Cardiac muscle cell (in vitro differentiated cells and primary cell): ENCODE results near the gene SLC8A3. TPM values are rescaled to one million over a fixed set of nuclear protein-coding genes. Genes with fewer than 3 reads are reported as not detected.

Source experiments
- DNase-seq, 2 donors: peaks; one replicate each; pipeline versions ENCODE4 v3.0.0 to v3.0.0-alpha.2; 2010 to 2017; ENCODE audit warnings: low read depth in 1 of 2, low spot score in 1 of 2
- H3K27ac ChIP-seq: fragments of 200-600 bp; sonication (generic); 2 replicates; pipeline ENCODE4 v1.5.1; 2016
- H3K27me3 ChIP-seq: fragments of 200-600 bp; sonication (generic); 2 replicates; pipeline ENCODE4 v1.6.0; 2016; ENCODE audit warnings: control low read depth
- H3K36me3 ChIP-seq: fragments of 200-600 bp; sonication (generic); 2 replicates; pipeline ENCODE4 v1.5.1; 2016; ENCODE audit warnings: control low read depth
- H3K4me1 ChIP-seq: fragments of 200-600 bp; sonication (generic); 2 replicates; pipeline ENCODE4 v1.8.1; 2017; ENCODE audit warnings: low read depth, mild to moderate bottlenecking, mixed run types
- H3K4me3 ChIP-seq: fragments of 200-600 bp; sonication (generic); 2 replicates; pipeline ENCODE4 v1.5.1; 2016; ENCODE audit warnings: mild to moderate bottlenecking
- H3K9me3 ChIP-seq: fragments of 200-600 bp; sonication (generic); 2 replicates; pipeline ENCODE4 v1.5.1; 2017; ENCODE audit warnings: low read depth, mild to moderate bottlenecking, control low read depth
- polyA plus RNA-seq: library from polyadenylated mRNA; unstranded; fragments of >200 nt; fragmentation: Nextera tagmentation; extraction: Ambion mirVana; gene quantifications from 2 replicates; pipeline ENCODE4 v1.2.1, GENCODE V29; 2016
- total RNA-seq: library from RNA; depleted of rRNA; stranded (reverse); fragments of >200 nt; gene quantifications from 2 replicates; pipeline ENCODE4 v1.2.3, GENCODE V29; 2016
- TF ChIP-seq, protein P1 (sequence below): IDR thresholded peaks from 2 replicates; pipeline ENCODE4 v1.5.1; 2012; ENCODE audit warnings: low read depth, mild to moderate bottlenecking, low read length

SLC8A3 gene
- total and polyA plus RNA-seq, 2 experiments from 2014 or later = 0.09 to 1.0 TPM

DNA sequence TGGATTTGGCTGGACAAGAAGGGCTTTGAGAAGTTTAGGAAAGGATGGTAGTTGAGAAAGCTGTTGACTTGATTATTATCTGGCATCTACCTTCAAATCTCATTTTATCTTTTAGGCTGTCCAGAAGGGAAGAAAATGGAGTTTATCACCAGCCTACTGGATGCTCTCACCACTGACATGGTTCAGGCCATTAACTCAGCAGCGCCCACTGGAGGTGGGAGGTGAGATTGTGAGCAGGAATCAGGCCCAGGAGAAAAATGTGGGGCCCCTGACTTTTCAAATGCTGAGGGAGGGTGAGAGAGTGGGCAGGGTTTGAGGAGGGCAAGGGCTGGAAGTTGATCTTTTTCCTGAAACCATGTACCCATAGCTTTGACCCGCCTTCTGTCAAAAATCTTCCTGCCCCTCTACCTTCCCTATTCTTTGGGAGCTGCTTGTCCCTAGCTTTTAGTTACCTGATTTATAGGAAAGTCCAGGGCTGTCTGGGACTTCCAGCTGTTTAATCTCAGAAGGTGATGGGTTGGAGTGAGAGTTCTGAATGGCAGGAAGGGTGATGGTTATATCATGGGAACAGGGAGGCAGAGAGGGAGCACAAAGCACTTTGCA, 175.4 kb downstream of the SLC8A3 start:
- DNase-seq = peak; percentile 25 to 32
- H3K36me3 ChIP-seq = no peaks in the 10 kb centered on the region
- H3K27me3 ChIP-seq = no peaks in the 10 kb centered on the region
- no peak overlapping the region for H3K27ac ChIP-seq
- TF ChIP-seq, protein P1, sequence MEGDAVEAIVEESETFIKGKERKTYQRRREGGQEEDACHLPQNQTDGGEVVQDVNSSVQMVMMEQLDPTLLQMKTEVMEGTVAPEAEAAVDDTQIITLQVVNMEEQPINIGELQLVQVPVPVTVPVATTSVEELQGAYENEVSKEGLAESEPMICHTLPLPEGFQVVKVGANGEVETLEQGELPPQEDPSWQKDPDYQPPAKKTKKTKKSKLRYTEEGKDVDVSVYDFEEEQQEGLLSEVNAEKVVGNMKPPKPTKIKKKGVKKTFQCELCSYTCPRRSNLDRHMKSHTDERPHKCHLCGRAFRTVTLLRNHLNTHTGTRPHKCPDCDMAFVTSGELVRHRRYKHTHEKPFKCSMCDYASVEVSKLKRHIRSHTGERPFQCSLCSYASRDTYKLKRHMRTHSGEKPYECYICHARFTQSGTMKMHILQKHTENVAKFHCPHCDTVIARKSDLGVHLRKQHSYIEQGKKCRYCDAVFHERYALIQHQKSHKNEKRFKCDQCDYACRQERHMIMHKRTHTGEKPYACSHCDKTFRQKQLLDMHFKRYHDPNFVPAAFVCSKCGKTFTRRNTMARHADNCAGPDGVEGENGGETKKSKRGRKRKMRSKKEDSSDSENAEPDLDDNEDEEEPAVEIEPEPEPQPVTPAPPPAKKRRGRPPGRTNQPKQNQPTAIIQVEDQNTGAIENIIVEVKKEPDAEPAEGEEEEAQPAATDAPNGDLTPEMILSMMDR = peak; percentile 87
- H3K4me1 ChIP-seq = peaks cover 8% of the 10 kb centered on the region
- H3K4me3 ChIP-seq = no peak overlapping the region
- no peaks in the 10 kb centered on the region for H3K9me3 ChIP-seq

- Histone ChIP-seq H3K36me3 (no peaks in the 10 kb centered on the region), H3K4me3 (no peak overlapping the region), H3K27me3 (no peaks in the 10 kb centered on the region), H3K4me1 (peaks cover 3% of the 10 kb centered on the region), H3K27ac (no peak overlapping the region), H3K9me3 (no peaks in the 10 kb centered on the region)
- TF ChIP-seq, protein P1 = no peak
- DNase-seq = no peak
Observed at GRCh38 chr14:70011708-70012107, 177.0 kb downstream of the SLC8A3 start.

- Histone ChIP-seq H3K36me3 (no peaks in the 10 kb centered on the region), H3K4me1 (peaks cover 3% of the 10 kb centered on the region), H3K27ac (no peak overlapping the region), H3K27me3 (no peaks in the 10 kb centered on the region), H3K4me3 (no peak overlapping the region), H3K9me3 (no peaks in the 10 kb centered on the region)
- TF ChIP-seq, protein P1 = no peak
- no peak for DNase-seq
Observed at GRCh38 chr14:70011098-70011497, 177.7 kb downstream of the SLC8A3 start.

DNA sequence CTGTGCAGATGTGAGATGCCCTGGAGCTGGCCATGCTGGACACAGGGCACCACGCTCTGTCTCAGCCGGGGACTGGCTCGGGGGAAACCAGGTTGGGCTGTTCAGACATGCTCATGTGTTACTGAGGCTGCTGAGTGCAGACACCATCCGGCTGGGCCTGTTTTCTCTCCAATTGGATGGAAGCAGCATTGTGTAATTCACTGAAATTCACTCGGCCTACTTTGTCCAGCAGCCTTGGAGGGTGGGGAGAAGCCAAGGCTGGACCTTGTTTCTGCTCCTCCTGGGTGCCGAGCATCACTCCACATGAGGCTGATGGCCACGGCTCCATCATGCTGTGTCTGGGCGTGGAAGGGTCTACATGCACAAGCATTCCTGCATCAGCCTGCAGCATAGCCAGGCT, 178.8 kb downstream of the SLC8A3 start:
- no peaks in the 10 kb centered on the region for H3K9me3 ChIP-seq
- peaks cover 2% of the 10 kb centered on the region for H3K4me1 ChIP-seq
- TF ChIP-seq, protein P1 = no peak
- H3K27me3 ChIP-seq = no peaks in the 10 kb centered on the region
- H3K36me3 ChIP-seq = no peaks in the 10 kb centered on the region
- no peak overlapping the region for H3K4me3 ChIP-seq
- H3K27ac ChIP-seq = no peak overlapping the region
- no peak for DNase-seq

DNA sequence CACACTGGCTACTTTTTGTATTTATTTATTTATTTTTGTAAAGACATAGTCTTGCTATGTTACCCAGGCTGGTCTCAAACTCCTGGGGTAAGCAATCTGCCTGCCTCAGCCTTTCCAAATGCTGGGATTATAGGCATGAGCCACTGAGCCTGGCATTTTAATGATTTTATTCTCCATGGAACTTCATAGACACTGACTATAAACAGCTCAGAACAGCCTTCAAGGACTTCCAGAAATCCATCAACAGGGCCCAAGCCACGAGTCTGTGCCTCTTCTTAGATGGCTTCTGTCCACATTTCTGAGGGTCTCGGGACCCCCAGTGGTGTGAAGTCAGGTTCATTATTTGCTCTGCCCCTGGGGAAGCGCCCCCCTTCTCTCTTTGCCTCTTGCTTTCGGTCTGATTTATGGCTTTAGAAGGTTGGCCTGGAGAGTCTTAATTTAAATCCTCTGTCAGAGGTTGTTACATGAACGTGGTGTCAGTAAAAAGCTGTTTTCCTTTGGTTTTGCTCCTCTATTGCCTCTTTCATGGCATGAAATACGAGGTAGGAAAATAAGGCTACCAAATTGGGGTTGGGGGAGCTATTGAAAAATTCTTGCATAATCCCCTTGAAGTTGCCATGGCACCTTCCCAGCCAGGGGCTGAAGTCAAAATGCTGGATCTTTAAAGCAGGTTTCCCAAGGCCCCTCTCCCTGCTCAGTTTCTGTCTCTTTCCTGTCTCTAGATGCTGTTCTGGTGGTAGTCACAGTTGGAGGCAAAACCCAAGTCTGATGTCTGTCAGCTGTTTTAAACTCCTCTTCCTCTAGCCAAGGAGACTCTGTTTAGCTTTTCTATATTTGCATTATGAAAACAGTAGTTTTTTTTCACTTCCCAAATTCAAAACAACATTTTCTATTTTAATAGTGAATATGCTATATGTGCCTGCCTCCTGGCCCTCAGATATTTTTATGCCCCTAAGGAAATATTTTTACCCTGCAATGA, 180.2 kb downstream of the SLC8A3 start:
- TF ChIP-seq, protein P1 = no peak
- Histone ChIP-seq H3K4me3 (no peak overlapping the region), H3K36me3 (no peaks in the 10 kb centered on the region), H3K9me3 (no peaks in the 10 kb centered on the region), H3K4me1 (no peaks in the 10 kb centered on the region), H3K27me3 (no peaks in the 10 kb centered on the region), H3K27ac (no peak overlapping the region)
- DNase-seq = no peak
